Body of pancreas (tissue), 4 donors: ENCODE measurements around the gene CCBE1.

Experiments used
- CTCF ChIP-seq, 7 experiments: fragments of 450-650 bp in 4 of 7; fragments of 200-600 bp in 3 of 7; sonication (generic) in 3 of 7; IDR thresholded peaks; one replicate each; pipeline ENCODE4 v1.5.1; 2016 to 2019; ENCODE audit warnings: antibody characterized with exemption in 7 of 7
- POLR2A ChIP-seq, 3 donors: fragments of 450-650 bp; IDR thresholded peaks; one replicate each; pipeline ENCODE4 v1.6.1; 2016; ENCODE audit warnings: antibody characterized with exemption in 3 of 3, mild to moderate bottlenecking in 2 of 3

- TF ChIP-seq CTCF (IDR thresholded peaks at IDR 0.05) (no peak), POLR2A (IDR thresholded peaks at IDR 0.05) (no peak)
These were observed 650 bp downstream of the CCBE1 start for GRCh38 chr18:59696311-59697235.
